ENCODE results near the gene ACVR2A. TPM values are rescaled to one million over a fixed set of nuclear protein-coding genes. Genes with fewer than 3 reads are reported as not detected.

ACVR2A gene
- total and polyA plus RNA-seq, 2 donors (not counting 1 experiment from before 2014, with no cell fraction given): 0.91 to 2.0 TPM

DNA sequence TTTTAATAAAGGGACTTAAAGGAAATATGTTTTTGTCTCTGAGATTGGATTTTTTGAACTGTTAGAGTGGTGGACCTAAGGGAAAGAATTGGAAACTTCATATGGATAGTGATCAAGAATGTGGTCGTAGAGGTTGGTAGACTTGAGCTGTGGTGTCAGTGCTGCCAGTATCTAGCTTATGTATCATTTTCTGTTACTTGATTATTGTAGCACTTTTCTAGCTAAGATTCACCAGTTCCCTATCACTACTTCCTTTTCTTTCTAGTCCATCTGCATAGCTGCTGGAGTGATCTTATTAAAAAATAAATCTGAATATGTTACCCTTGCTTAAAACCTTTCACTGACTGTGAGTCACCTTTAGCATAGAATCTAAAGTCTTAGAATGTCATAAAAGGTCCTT lies 6.0 kb downstream of the ACVR2A start:
- no peak overlapping the region for H3K4me2 ChIP-seq (replicated peaks; ENCODE audit: low read depth, low read length, poor library complexity, severe bottlenecking)
- H3K27ac ChIP-seq (ENCODE audit: low read length in 2 of 2): no peak overlapping the region
- TF ChIP-seq, protein P1, sequence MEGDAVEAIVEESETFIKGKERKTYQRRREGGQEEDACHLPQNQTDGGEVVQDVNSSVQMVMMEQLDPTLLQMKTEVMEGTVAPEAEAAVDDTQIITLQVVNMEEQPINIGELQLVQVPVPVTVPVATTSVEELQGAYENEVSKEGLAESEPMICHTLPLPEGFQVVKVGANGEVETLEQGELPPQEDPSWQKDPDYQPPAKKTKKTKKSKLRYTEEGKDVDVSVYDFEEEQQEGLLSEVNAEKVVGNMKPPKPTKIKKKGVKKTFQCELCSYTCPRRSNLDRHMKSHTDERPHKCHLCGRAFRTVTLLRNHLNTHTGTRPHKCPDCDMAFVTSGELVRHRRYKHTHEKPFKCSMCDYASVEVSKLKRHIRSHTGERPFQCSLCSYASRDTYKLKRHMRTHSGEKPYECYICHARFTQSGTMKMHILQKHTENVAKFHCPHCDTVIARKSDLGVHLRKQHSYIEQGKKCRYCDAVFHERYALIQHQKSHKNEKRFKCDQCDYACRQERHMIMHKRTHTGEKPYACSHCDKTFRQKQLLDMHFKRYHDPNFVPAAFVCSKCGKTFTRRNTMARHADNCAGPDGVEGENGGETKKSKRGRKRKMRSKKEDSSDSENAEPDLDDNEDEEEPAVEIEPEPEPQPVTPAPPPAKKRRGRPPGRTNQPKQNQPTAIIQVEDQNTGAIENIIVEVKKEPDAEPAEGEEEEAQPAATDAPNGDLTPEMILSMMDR (IDR thresholded peaks at IDR 0.05): no peak
- no peak for TF ChIP-seq EZH2 (IDR thresholded peaks at IDR 0.05; ENCODE audit: borderline replicate concordance, insufficient read depth, low read depth, low read length, poor library complexity, severe bottlenecking)
- H2AFZ ChIP-seq (ENCODE audit: insufficient read depth, low read depth, low read length, poor library complexity, severe bottlenecking): no peak overlapping the region
- no peak for DNase-seq
- H3K4me3 ChIP-seq (ENCODE audit: control extremely low read depth in 1 of 5, extremely low read depth in 1 of 5, insufficient read depth in 1 of 5, low read depth in 2 of 5, low read length in 4 of 5): no peak overlapping the region
- H3K4me1 ChIP-seq (ENCODE audit: control insufficient read depth in 2 of 2, insufficient read depth in 2 of 2, low read length in 2 of 2): peaks cover 3 to 10% of the 10 kb centered on the region in 2 donors
- intact Hi-C loops (cut with micrococcal nuclease): no loop called here
- CTCF ChIA-PET: no interaction called here
- H3K79me2 ChIP-seq (ENCODE audit: control insufficient read depth, insufficient read depth, low read length): peaks cover 12% of the 10 kb centered on the region
- Mint-ChIP-seq H3K27me3 (peaks cover 49% of the 10 kb centered on the region), H3K9me3 (ENCODE audit: insufficient read depth) (no peaks in the 10 kb centered on the region), H3K4me3 (no peak overlapping the region), H3K4me1 (peaks cover 10% of the 10 kb centered on the region), H3K27ac (no peak overlapping the region)
- H3K36me3 ChIP-seq (replicated peaks in 1 of 2; ENCODE audit: control extremely low read depth in 1 of 2, control insufficient read depth in 1 of 2, extremely low read depth in 1 of 2, insufficient read depth in 2 of 2, low read length in 1 of 2): no peaks in the 10 kb centered on the region
- H4K20me1 ChIP-seq (ENCODE audit: control insufficient read depth, insufficient read depth, low read length, poor library complexity, severe bottlenecking): no peaks in the 10 kb centered on the region
- no peak for ATAC-seq (ENCODE audit: low read depth)
- peaks cover 0 to 18% (median 13%) of the 10 kb centered on the region in 4 experiments for H3K27me3 ChIP-seq (replicated peaks in 1 of 4; ENCODE audit: control extremely low read depth in 1 of 4, control insufficient read depth in 3 of 4, insufficient read depth in 4 of 4, low read length in 3 of 4)
- POLR2A ChIA-PET: no interaction called here
- WGBS (ENCODE audit: insufficient coverage): 71% methylated on average over 1 of the region's 1 CpG
- H3K9ac ChIP-seq (ENCODE audit: low read length): no peak overlapping the region
- H3K9me3 ChIP-seq (ENCODE audit: control extremely low read depth in 1 of 3, control insufficient read depth in 2 of 3, insufficient read depth in 1 of 3, low read length in 2 of 3): peaks cover 0 to 1% (median 0%) of the 10 kb centered on the region in 3 donors

DNA sequence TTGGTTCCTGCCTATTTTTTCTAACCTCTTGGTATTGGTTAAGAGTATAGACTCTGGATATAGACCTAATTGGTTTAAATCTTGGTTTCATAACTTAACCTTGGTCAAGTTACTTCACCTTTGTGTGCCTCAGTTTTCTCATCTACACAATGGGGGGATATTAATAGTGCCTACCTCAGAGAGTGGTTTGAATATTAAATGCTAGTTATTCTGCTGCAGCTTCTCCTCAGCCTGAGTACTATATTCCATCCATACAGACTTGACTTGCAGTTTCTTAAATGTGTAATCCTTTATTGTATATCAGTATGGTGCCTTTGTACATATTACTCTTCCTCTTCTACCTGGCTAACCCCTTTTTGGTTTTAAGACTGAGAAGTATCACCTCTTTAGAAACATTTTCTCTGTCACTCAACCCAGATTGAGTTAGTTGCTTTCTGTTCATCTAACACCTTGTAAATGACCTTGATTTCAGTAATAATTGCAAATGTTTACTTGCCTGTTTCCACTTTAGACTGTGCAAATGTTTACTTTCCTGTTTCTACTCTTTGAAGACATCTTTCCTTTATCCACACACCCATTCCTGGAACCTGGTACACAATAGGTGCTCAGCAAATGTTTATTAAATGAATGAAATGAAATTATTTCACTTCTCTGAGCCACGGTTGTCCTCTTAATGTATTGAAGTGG lies 6.6 kb downstream of the ACVR2A start:
- Histone ChIP-seq H4K20me1 (ENCODE audit: control insufficient read depth, insufficient read depth, low read length, poor library complexity, severe bottlenecking) (no peaks in the 10 kb centered on the region), H3K9ac (ENCODE audit: low read length) (no peak overlapping the region), H3K9me3 (ENCODE audit: control extremely low read depth in 1 of 3, control insufficient read depth in 2 of 3, insufficient read depth in 1 of 3, low read length in 2 of 3) (peaks cover 0 to 1% (median 0%) of the 10 kb centered on the region in 3 donors), H3K4me1 (ENCODE audit: control insufficient read depth in 2 of 2, insufficient read depth in 2 of 2, low read length in 2 of 2) (peaks cover 0 to 4% of the 10 kb centered on the region in 2 donors), H3K4me2 (replicated peaks; ENCODE audit: low read depth, low read length, poor library complexity, severe bottlenecking) (no peak overlapping the region), H3K36me3 (replicated peaks in 1 of 2; ENCODE audit: control extremely low read depth in 1 of 2, control insufficient read depth in 1 of 2, extremely low read depth in 1 of 2, insufficient read depth in 2 of 2, low read length in 1 of 2) (no peaks in the 10 kb centered on the region), H3K27me3 (replicated peaks in 1 of 4; ENCODE audit: control extremely low read depth in 1 of 4, control insufficient read depth in 3 of 4, insufficient read depth in 4 of 4, low read length in 3 of 4) (peaks cover 0 to 16% (median 8%) of the 10 kb centered on the region in 4 experiments), H3K4me3 (ENCODE audit: control extremely low read depth in 1 of 5, extremely low read depth in 1 of 5, insufficient read depth in 1 of 5, low read depth in 2 of 5, low read length in 4 of 5) (no peak overlapping the region), H3K27ac (ENCODE audit: low read length in 2 of 2) (no peak overlapping the region), H2AFZ (ENCODE audit: insufficient read depth, low read depth, low read length, poor library complexity, severe bottlenecking) (no peak overlapping the region), H3K79me2 (ENCODE audit: control insufficient read depth, insufficient read depth, low read length) (peaks cover 9% of the 10 kb centered on the region)
- intact Hi-C loops (cut with micrococcal nuclease): no loop called here
- Mint-ChIP-seq H3K27ac (no peak overlapping the region), H3K4me3 (no peak overlapping the region), H3K4me1 (peaks cover 7% of the 10 kb centered on the region), H3K27me3 (peaks cover 45% of the 10 kb centered on the region), H3K9me3 (ENCODE audit: insufficient read depth) (no peaks in the 10 kb centered on the region)
- ChIA-PET POLR2A (no interaction called here), CTCF (no interaction called here)
- no peak for TF ChIP-seq EZH2 (IDR thresholded peaks at IDR 0.05; ENCODE audit: borderline replicate concordance, insufficient read depth, low read depth, low read length, poor library complexity, severe bottlenecking)
- TF ChIP-seq, protein P1 (IDR thresholded peaks at IDR 0.05): no peak
- WGBS (ENCODE audit: insufficient coverage): no CpG with 5 or more reads among the region's 1 CpG
- DNase-seq: no peak
- no peak for ATAC-seq (ENCODE audit: low read depth)
